Gastroesophageal sphincter (tissue), 4 donors: ENCODE data around the gene ANXA11. TPM values are rescaled to one million over a fixed set of nuclear protein-coding genes. Genes with fewer than 3 reads are reported as not detected.
"Not testable (repeated sequence)": the region's sequence is repeated elsewhere in the genome, so short reads cannot be mapped to it uniquely, and the experiment has no call there.

Source experiments
- ATAC-seq: fragments of 150-250 bp; one replicate; pipeline ENCODE4 v1.9.1; 2016; ENCODE audit warnings: mild to moderate bottlenecking, moderate library complexity
- H3K27ac ChIP-seq, 4 donors: fragments of 200-600 bp; sonication (generic) in 3 of 4; 1 replicate in 3 of 4; 2 replicates in 1 of 4; pipeline ENCODE4 v1.5.1; 2016 to 2019
- H3K27me3 ChIP-seq: fragments of 200-600 bp; sonication (generic); one replicate; pipeline ENCODE4 v1.5.1; 2019
- H3K36me3 ChIP-seq, 2 donors: fragments of 200-600 bp; sonication (generic); one replicate each; pipeline ENCODE4 v1.5.1; 2019; ENCODE audit warnings: control low read depth in 1 of 2
- H3K4me1 ChIP-seq, 3 donors: fragments of 200-600 bp; sonication (generic); 1 replicate in 2 of 3; 2 replicates in 1 of 3; pipeline ENCODE4 v1.5.1; 2016 to 2019; ENCODE audit warnings: control low read depth in 2 of 3
- H3K4me3 ChIP-seq, 2 donors: fragments of 200-600 bp; sonication (generic); one replicate each; pipeline ENCODE4 v1.5.1; 2019; ENCODE audit warnings: mild to moderate bottlenecking in 1 of 2, moderate library complexity in 1 of 2
- H3K9me3 ChIP-seq, 3 donors: fragments of 200-600 bp; sonication (generic); one replicate each; pipeline ENCODE4 v1.5.1; 2017 to 2019; ENCODE audit warnings: control low read depth in 2 of 3
- WGBS, 2 donors: methylation state at CpG; one replicate each; pipeline ENCODE4 v1.1.5; 2018; ENCODE audit warnings: low coverage in 1 of 2; 5-methylcytosine and 5-hydroxymethylcytosine counted together
- total RNA-seq, 4 donors: library from RNA; depleted of rRNA; stranded (reverse); fragments of >200 nt; gene quantifications; one replicate each; pipeline ENCODE4 v1.1.0, GENCODE V29; 2016

ANXA11 gene
- total RNA-seq, 4 donors from 2014 or later: 117 to 225 (median 162) TPM

DNA sequence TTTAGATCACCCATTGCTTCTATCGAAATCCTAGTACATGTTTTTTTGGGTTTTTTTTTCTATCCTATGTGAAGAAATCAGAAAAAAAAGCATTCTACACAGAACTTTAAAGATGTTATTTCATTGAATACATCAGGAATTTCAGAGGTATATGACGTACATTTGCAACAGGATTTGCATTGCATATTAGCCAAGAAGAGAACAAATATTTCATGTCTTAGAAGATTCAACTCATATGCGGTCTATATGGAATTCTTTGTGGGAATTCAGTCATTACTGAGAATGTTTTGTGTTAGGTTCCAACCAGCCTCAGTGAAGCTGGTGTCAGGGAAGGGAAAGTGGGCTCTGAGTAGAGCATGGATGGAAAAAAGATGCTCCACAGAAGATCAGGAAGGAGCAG is 39.0 kb upstream of the ANXA11 start:
- H3K4me1 ChIP-seq, ATAC-seq, H3K9me3 ChIP-seq, H3K4me3 ChIP-seq, H3K27me3 ChIP-seq, H3K36me3 ChIP-seq, H3K27ac ChIP-seq: not testable (repeated sequence)
- WGBS, 2 donors: 77 to 83% methylated on average over 2 to 3 of the region's 3 CpGs

DNA sequence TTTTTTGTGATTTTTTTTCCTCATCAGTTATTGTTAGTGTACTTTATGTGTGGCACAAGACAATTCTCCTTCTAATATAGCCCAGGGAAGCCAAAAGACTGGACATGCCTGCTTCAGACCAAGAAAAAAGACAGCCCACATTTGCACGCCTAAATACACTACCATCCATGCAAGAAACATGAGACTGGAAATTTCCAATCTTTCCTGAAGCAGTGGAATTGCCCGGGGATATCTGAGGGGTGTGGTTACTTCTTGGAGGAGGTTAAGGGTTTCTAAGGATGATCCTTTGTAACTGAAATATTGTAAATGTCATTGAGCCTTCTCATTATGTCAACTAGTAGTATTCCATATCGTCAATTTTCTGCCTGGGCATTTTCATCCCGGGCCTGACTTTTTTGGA is 37.0 kb upstream of the ANXA11 start:
- not testable (repeated sequence) for H3K9me3 ChIP-seq, H3K27ac ChIP-seq, H3K27me3 ChIP-seq, H3K4me1 ChIP-seq, H3K4me3 ChIP-seq, H3K36me3 ChIP-seq, ATAC-seq
- WGBS, 2 donors: no CpG with 5 or more reads among the region's 4 CpGs

DNA sequence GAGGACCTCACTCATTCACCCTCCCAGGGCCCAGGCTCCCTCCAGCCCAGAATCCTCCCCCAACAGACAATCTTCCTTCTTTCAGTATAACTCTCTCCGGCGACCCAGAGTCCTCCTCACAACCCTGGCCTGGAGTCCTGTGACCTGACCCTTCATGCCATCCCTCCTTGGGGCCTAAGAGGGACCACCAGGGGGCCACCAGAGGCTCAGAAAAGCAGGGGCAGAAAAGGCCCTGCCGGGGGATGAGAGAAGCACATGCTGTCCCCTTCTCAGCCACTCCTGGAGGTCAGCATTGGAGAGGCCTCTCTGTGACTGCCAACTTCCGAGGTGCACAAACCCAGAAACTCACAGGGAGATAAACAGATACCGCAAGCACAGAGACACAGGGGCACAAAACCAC is 31.1 kb upstream of the ANXA11 start:
- H3K4me3 ChIP-seq, H3K27me3 ChIP-seq, H3K27ac ChIP-seq, H3K4me1 ChIP-seq, H3K36me3 ChIP-seq, ATAC-seq: not testable (repeated sequence)
- peaks cover 0 to 12% (median 0%) of the 10 kb centered on the region in 3 donors for H3K9me3 ChIP-seq
- no CpG with 5 or more reads among the region's 5 CpGs for WGBS, 2 donors

DNA sequence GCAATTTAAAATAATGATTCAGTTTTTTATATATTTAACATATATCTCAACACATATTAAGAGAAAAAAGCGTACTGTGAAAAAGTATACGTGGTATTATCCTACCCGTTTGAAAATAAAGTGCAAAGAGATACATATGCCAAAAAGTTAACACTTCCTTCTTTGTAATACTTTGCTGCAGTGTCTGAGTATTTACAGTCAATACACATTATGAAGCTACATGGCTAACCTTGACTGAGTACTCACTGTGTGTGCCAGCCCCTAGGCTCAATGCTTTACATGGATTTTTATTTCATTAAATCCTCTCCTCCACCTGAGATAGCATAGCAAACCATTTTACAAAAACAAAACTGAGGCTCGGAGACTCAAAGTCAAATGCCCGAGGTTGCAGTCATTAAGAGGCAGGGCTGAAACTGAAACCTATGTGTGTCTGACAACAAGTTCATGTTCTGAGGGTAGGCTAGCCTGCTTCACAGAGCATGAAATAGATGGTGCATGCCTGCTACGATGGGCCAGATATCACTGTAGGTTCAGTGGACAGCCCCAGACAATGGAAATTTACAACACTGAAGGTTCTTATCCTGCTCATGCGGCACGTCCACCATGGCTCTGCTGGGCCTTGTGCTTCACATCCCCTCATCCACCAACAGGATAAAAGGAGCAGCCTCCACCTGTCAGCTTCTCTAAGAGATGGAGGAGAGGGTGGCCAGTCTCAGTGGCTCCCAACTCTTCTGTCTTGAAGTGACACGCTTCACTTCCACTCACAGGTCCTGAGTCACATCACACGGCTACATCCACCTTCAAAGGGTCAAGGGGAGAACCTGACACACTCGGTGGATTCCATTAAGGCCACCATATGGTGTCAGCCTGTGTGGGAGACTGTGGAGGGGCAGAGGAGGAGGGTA is 29.2 kb upstream of the ANXA11 start:
- H3K27ac ChIP-seq, H3K4me3 ChIP-seq, ATAC-seq, H3K4me1 ChIP-seq, H3K27me3 ChIP-seq, H3K36me3 ChIP-seq: not testable (repeated sequence)
- H3K9me3 ChIP-seq: peaks cover 0 to 12% (median 0%) of the 10 kb centered on the region in 3 donors
- 53 to 69% methylated on average over 4 to 7 of the region's 11 CpGs for WGBS, 2 donors

GRCh38 chr10:80233871-80234270 is 28.5 kb upstream of the ANXA11 start:
- not testable (repeated sequence) for H3K4me1 ChIP-seq, H3K4me3 ChIP-seq, H3K27ac ChIP-seq, ATAC-seq, H3K36me3 ChIP-seq, H3K27me3 ChIP-seq
- 29 to 75% methylated on average over 1 of the region's 1 CpG for WGBS, 2 donors
- peaks cover 0 to 12% (median 0%) of the 10 kb centered on the region in 3 donors for H3K9me3 ChIP-seq

GRCh38 chr10:80226723-80227122 is 21.4 kb upstream of the ANXA11 start:
- 60 to 87% methylated on average over 1 to 4 of the region's 4 CpGs for WGBS, 2 donors
- not testable (repeated sequence) for H3K4me3 ChIP-seq, H3K27me3 ChIP-seq, H3K27ac ChIP-seq, H3K9me3 ChIP-seq, H3K4me1 ChIP-seq, ATAC-seq, H3K36me3 ChIP-seq

- H3K9me3 ChIP-seq, H3K4me1 ChIP-seq, H3K27me3 ChIP-seq, H3K36me3 ChIP-seq, H3K27ac ChIP-seq, H3K4me3 ChIP-seq, ATAC-seq: not testable (repeated sequence)
- WGBS, 2 donors: no CpG with 5 or more reads among the region's 5 CpGs
Observed at GRCh38 chr10:80223031-80223419, 17.7 kb upstream of the ANXA11 start.

DNA sequence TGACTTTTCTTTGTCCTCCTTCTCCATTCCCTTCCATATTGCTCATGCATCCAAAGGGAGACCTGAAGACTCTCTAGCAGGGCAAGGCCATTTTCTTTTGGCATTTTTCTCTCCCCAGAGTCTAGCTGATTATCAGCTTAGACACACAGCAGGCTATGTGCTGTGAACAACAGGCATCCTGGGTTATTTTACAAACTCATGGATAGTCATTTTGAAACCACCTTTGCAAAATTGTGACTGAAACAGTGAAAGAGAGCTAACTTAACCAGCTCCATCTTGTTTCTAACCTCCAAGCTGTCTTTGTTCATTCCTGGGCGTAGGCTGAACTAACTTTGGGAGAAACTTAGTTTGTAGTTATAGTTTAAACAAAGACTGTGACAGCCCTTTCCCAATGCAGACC is 13.5 kb upstream of the ANXA11 start:
- H3K27me3 ChIP-seq, H3K27ac ChIP-seq, H3K4me3 ChIP-seq, H3K4me1 ChIP-seq, H3K36me3 ChIP-seq, ATAC-seq, H3K9me3 ChIP-seq: not testable (repeated sequence)
- 80% methylated on average over 1 of the region's 1 CpG; no CpG with 5 or more reads in 1 of the 2 donors for WGBS, 2 donors

- not testable (repeated sequence) for ATAC-seq, H3K4me3 ChIP-seq, H3K27me3 ChIP-seq, H3K36me3 ChIP-seq, H3K9me3 ChIP-seq, H3K27ac ChIP-seq
- WGBS, 2 donors: 81 to 87% methylated on average over 3 to 5 of the region's 5 CpGs
- peaks cover 0 to 15% (median 0%) of the 10 kb centered on the region in 3 donors for H3K4me1 ChIP-seq
Observed at GRCh38 chr10:80214368-80214982, 9.1 kb upstream of the ANXA11 start.

- ATAC-seq, H3K27me3 ChIP-seq, H3K27ac ChIP-seq, H3K9me3 ChIP-seq, H3K36me3 ChIP-seq, H3K4me3 ChIP-seq: not testable (repeated sequence)
- WGBS, 2 donors: 54 to 66% methylated on average over 3 of the region's 4 CpGs
- H3K4me1 ChIP-seq: peaks cover 0 to 33% (median 9%) of the 10 kb centered on the region in 3 donors
Observed at GRCh38 chr10:80212535-80213115, 7.3 kb upstream of the ANXA11 start.
